ENCODE results near the gene SLC6A5.
"Not testable (repeated sequence)": the region's sequence is repeated elsewhere in the genome, so short reads cannot be mapped to it uniquely, and the experiment has no call there.

The SLC6A5 gene

GRCh38 chr11:20566591-20567434, 32.6 kb upstream of the SLC6A5 start:
- Histone ChIP-seq H3K27ac (ENCODE audit: low read depth, low read length) (no peak overlapping the region), H3K9ac (ENCODE audit: low read length) (no peak overlapping the region), H3K36me3 (ENCODE audit: control insufficient read depth, insufficient read depth, low read length) (no peaks in the 10 kb centered on the region), H3K27me3 (ENCODE audit: control insufficient read depth, insufficient read depth, low read length) (no peaks in the 10 kb centered on the region), H3K4me1 (ENCODE audit: control insufficient read depth, insufficient read depth, low read length) (no peaks in the 10 kb centered on the region), H3K9me3 (ENCODE audit: control insufficient read depth, insufficient read depth, low read depth, low read length) (no peaks in the 10 kb centered on the region), H3K4me3 (ENCODE audit: low read depth, low read length) (no peak overlapping the region)

GRCh38 chr11:20579725-20580124, 19.7 kb upstream of the SLC6A5 start:
- not testable (repeated sequence) for H3K27me3 ChIP-seq (ENCODE audit: control insufficient read depth, insufficient read depth, low read length)

GRCh38 chr11:20583201-20583600, 16.2 kb upstream of the SLC6A5 start:
- no peak overlapping the region for H3K9ac ChIP-seq (ENCODE audit: low read length)
- H3K36me3 ChIP-seq (ENCODE audit: control insufficient read depth, insufficient read depth, low read length): no peaks in the 10 kb centered on the region
- no peaks in the 10 kb centered on the region for H3K4me1 ChIP-seq (ENCODE audit: control insufficient read depth, insufficient read depth, low read length)
- H3K27ac ChIP-seq (ENCODE audit: low read depth, low read length): no peak overlapping the region
- no peaks in the 10 kb centered on the region for H3K9me3 ChIP-seq (ENCODE audit: control insufficient read depth, insufficient read depth, low read depth, low read length)
- H3K4me3 ChIP-seq (ENCODE audit: low read depth, low read length): no peak overlapping the region
- H3K27me3 ChIP-seq (ENCODE audit: control insufficient read depth, insufficient read depth, low read length): no peaks in the 10 kb centered on the region; the same call in 1 of the 2 replicates

More at GRCh38 chr11:20579725-20580124, 19.7 kb upstream of the SLC6A5 start:
- not testable (repeated sequence) for H3K36me3 ChIP-seq (ENCODE audit: control insufficient read depth, insufficient read depth, low read length); H3K4me3 ChIP-seq (ENCODE audit: low read depth, low read length); H3K9me3 ChIP-seq (ENCODE audit: control insufficient read depth, insufficient read depth, low read depth, low read length); H3K9ac ChIP-seq (ENCODE audit: low read length); H3K27ac ChIP-seq (ENCODE audit: low read depth, low read length); H3K4me1 ChIP-seq (ENCODE audit: control insufficient read depth, insufficient read depth, low read length)

- no peaks in the 10 kb centered on the region for H3K9me3 ChIP-seq (ENCODE audit: control insufficient read depth, insufficient read depth, low read depth, low read length)
- no peaks in the 10 kb centered on the region for H3K4me1 ChIP-seq (ENCODE audit: control insufficient read depth, insufficient read depth, low read length)
- no peaks in the 10 kb centered on the region for H3K36me3 ChIP-seq (ENCODE audit: control insufficient read depth, insufficient read depth, low read length)
- H3K9ac ChIP-seq (ENCODE audit: low read length): no peak overlapping the region
- no peaks in the 10 kb centered on the region; the same call in 1 of the 2 replicates for H3K27me3 ChIP-seq (ENCODE audit: control insufficient read depth, insufficient read depth, low read length)
- no peak overlapping the region for H3K4me3 ChIP-seq (ENCODE audit: low read depth, low read length)
- H3K27ac ChIP-seq (ENCODE audit: low read depth, low read length): no peak overlapping the region
Observed at GRCh38 chr11:20584093-20584774, 15.2 kb upstream of the SLC6A5 start.

- Histone ChIP-seq H3K9me3 (ENCODE audit: control insufficient read depth, insufficient read depth, low read depth, low read length) (no peaks in the 10 kb centered on the region), H3K36me3 (ENCODE audit: control insufficient read depth, insufficient read depth, low read length) (no peaks in the 10 kb centered on the region), H3K27ac (ENCODE audit: low read depth, low read length) (no peak overlapping the region), H3K4me3 (ENCODE audit: low read depth, low read length) (no peak overlapping the region), H3K27me3 (ENCODE audit: control insufficient read depth, insufficient read depth, low read length) (peaks cover 20% of the 10 kb centered on the region), H3K4me1 (ENCODE audit: control insufficient read depth, insufficient read depth, low read length) (no peaks in the 10 kb centered on the region), H3K9ac (ENCODE audit: low read length) (no peak overlapping the region)
Observed at GRCh38 chr11:20589796-20590195, 9.6 kb upstream of the SLC6A5 start.

GRCh38 chr11:20590381-20590780, 9.0 kb upstream of the SLC6A5 start:
- no peaks in the 10 kb centered on the region for H3K36me3 ChIP-seq (ENCODE audit: control insufficient read depth, insufficient read depth, low read length)

GRCh38 chr11:20592741-20593140, 6.7 kb upstream of the SLC6A5 start:
- H3K36me3 ChIP-seq (ENCODE audit: control insufficient read depth, insufficient read depth, low read length): no peaks in the 10 kb centered on the region
- H3K9ac ChIP-seq (ENCODE audit: low read length): no peak overlapping the region
- H3K9me3 ChIP-seq (ENCODE audit: control insufficient read depth, insufficient read depth, low read depth, low read length): no peaks in the 10 kb centered on the region
- no peak overlapping the region for H3K4me3 ChIP-seq (ENCODE audit: low read depth, low read length)
- H3K27me3 ChIP-seq (ENCODE audit: control insufficient read depth, insufficient read depth, low read length): peaks cover 49% of the 10 kb centered on the region
- H3K4me1 ChIP-seq (ENCODE audit: control insufficient read depth, insufficient read depth, low read length): peaks cover under 1% of the 10 kb centered on the region; the same call in 1 of the 2 replicates
- H3K27ac ChIP-seq (ENCODE audit: low read depth, low read length): no peak overlapping the region

More at GRCh38 chr11:20590381-20590780, 9.0 kb upstream of the SLC6A5 start:
- H3K9ac ChIP-seq (ENCODE audit: low read length): no peak overlapping the region
- H3K27ac ChIP-seq (ENCODE audit: low read depth, low read length): no peak overlapping the region
- peaks cover 26% of the 10 kb centered on the region for H3K27me3 ChIP-seq (ENCODE audit: control insufficient read depth, insufficient read depth, low read length)
- H3K4me1 ChIP-seq (ENCODE audit: control insufficient read depth, insufficient read depth, low read length): no peaks in the 10 kb centered on the region
- H3K9me3 ChIP-seq (ENCODE audit: control insufficient read depth, insufficient read depth, low read depth, low read length): no peaks in the 10 kb centered on the region
- H3K4me3 ChIP-seq (ENCODE audit: low read depth, low read length): no peak overlapping the region

- no peak overlapping the region for H3K27ac ChIP-seq (ENCODE audit: low read depth, low read length)
- peaks cover 67% of the 10 kb centered on the region for H3K27me3 ChIP-seq (ENCODE audit: control insufficient read depth, insufficient read depth, low read length)
Observed at GRCh38 chr11:20594274-20595061, 4.9 kb upstream of the SLC6A5 start.

GRCh38 chr11:20595101-20595500, 4.3 kb upstream of the SLC6A5 start:
- Histone ChIP-seq H3K9ac (ENCODE audit: low read length) (no peak overlapping the region), H3K27ac (ENCODE audit: low read depth, low read length) (no peak overlapping the region), H3K27me3 (ENCODE audit: control insufficient read depth, insufficient read depth, low read length) (peaks cover 73% of the 10 kb centered on the region), H3K4me1 (ENCODE audit: control insufficient read depth, insufficient read depth, low read length) (peaks cover 7% of the 10 kb centered on the region; the same call in 1 of the 2 replicates), H3K36me3 (ENCODE audit: control insufficient read depth, insufficient read depth, low read length) (no peaks in the 10 kb centered on the region), H3K9me3 (ENCODE audit: control insufficient read depth, insufficient read depth, low read depth, low read length) (no peaks in the 10 kb centered on the region), H3K4me3 (ENCODE audit: low read depth, low read length) (no peak overlapping the region)

More at GRCh38 chr11:20594274-20595061, 4.9 kb upstream of the SLC6A5 start:
- Histone ChIP-seq H3K4me1 (ENCODE audit: control insufficient read depth, insufficient read depth, low read length) (peaks cover 5% of the 10 kb centered on the region; the same call in 1 of the 2 replicates), H3K4me3 (ENCODE audit: low read depth, low read length) (no peak overlapping the region), H3K9me3 (ENCODE audit: control insufficient read depth, insufficient read depth, low read depth, low read length) (no peaks in the 10 kb centered on the region), H3K36me3 (ENCODE audit: control insufficient read depth, insufficient read depth, low read length) (no peaks in the 10 kb centered on the region), H3K9ac (ENCODE audit: low read length) (no peak overlapping the region)

GRCh38 chr11:20596205-20597153, 2.9 kb upstream of the SLC6A5 start:
- H3K4me3 ChIP-seq (ENCODE audit: low read depth, low read length): peak overlapping the region; percentile 52
- H3K9me3 ChIP-seq (ENCODE audit: control insufficient read depth, insufficient read depth, low read depth, low read length): no peaks in the 10 kb centered on the region
- peaks cover 87% of the 10 kb centered on the region for H3K27me3 ChIP-seq (ENCODE audit: control insufficient read depth, insufficient read depth, low read length)
- H3K4me1 ChIP-seq (ENCODE audit: control insufficient read depth, insufficient read depth, low read length): peaks cover 9% of the 10 kb centered on the region
- no peak overlapping the region for H3K9ac ChIP-seq (ENCODE audit: low read length)
- no peaks in the 10 kb centered on the region for H3K36me3 ChIP-seq (ENCODE audit: control insufficient read depth, insufficient read depth, low read length)
- no peak overlapping the region for H3K27ac ChIP-seq (ENCODE audit: low read depth, low read length)

Measured in HUES6 (cell line).